Esophagus squamous epithelium (tissue), 5 donors: ENCODE measurements around the gene TEX264. TPM values are rescaled to one million over a fixed set of nuclear protein-coding genes. Genes with fewer than 3 reads are reported as not detected.
"Not testable (repeated sequence)": the region's sequence is repeated elsewhere in the genome, so short reads cannot be mapped to it uniquely, and the experiment has no call there.

ENCODE experiments used
- DNase-seq: peaks from one replicate; lab custom pipeline; 2025; lab: John Stamatoyannopoulos, UW
- H3K27ac ChIP-seq, 4 donors: fragments of 200-600 bp; sonication (generic); one replicate each; pipeline ENCODE4 v1.5.1; 2016 to 2019; ENCODE audit warnings: mild to moderate bottlenecking in 1 of 4
- H3K27me3 ChIP-seq, 4 donors: fragments of 200-600 bp; sonication (generic); 1 replicate in 3 of 4; 2 replicates in 1 of 4; pipeline versions ENCODE4 v1.5.1 to v1.6.0; 2017 to 2021; ENCODE audit warnings: antibody characterized with exemption in 1 of 4
- H3K36me3 ChIP-seq, 3 donors: fragments of 200-600 bp; sonication (generic); one replicate each; pipeline ENCODE4 v1.5.1; 2016 to 2019
- H3K4me1 ChIP-seq, 3 donors: fragments of 200-600 bp; sonication (generic); one replicate each; pipeline ENCODE4 v1.5.1; 2017 to 2019
- H3K4me3 ChIP-seq, 4 donors: fragments of 200-600 bp; sonication (generic); 1 replicate in 3 of 4; 2 replicates in 1 of 4; pipeline ENCODE4 v1.5.1; 2016 to 2019; ENCODE audit warnings: mild to moderate bottlenecking in 2 of 4, moderate library complexity in 1 of 4
- H3K9me3 ChIP-seq, 3 donors: fragments of 200-600 bp; sonication (generic); one replicate each; pipeline ENCODE4 v1.5.1; 2016 to 2019
- POLR2A ChIP-seq, 4 donors: fragments of 450-650 bp; IDR thresholded peaks; one replicate each; pipeline ENCODE4 v1.6.1; 2017; ENCODE audit warnings: antibody characterized with exemption in 4 of 4, mild to moderate bottlenecking in 4 of 4, moderate library complexity in 3 of 4
- WGBS, 2 donors: methylation state at CpG; one replicate each; pipeline ENCODE4 v1.1.5; 2018; 5-methylcytosine and 5-hydroxymethylcytosine counted together
- intact Hi-C: fragments of 100-400 bp; cut with DNase I; formaldehyde crosslinking; loops from one replicate; pipeline ENCODE4 v1.15.0; 2022
- total RNA-seq, 4 donors: library from RNA; depleted of rRNA; stranded (reverse); fragments of >200 nt; gene quantifications; one replicate each; pipeline ENCODE4 v1.1.0, GENCODE V29; 2016
- TF ChIP-seq, protein P1 (sequence below), 6 experiments: fragments of 450-650 bp in 4 of 6; fragments of 200-600 bp in 2 of 6; sonication (generic) in 2 of 6; IDR thresholded peaks; one replicate each; pipeline ENCODE4 v1.5.1; 2016 to 2019; ENCODE audit warnings: antibody characterized with exemption in 6 of 6, mild to moderate bottlenecking in 4 of 6, moderate library complexity in 4 of 6
- donor health status: DM: yes; HTN: yes; CAD: no.

The TEX264 gene
- total RNA-seq, 4 donors from 2014 or later = 39.9 to 65.0 (median 57.3) TPM

DNA sequence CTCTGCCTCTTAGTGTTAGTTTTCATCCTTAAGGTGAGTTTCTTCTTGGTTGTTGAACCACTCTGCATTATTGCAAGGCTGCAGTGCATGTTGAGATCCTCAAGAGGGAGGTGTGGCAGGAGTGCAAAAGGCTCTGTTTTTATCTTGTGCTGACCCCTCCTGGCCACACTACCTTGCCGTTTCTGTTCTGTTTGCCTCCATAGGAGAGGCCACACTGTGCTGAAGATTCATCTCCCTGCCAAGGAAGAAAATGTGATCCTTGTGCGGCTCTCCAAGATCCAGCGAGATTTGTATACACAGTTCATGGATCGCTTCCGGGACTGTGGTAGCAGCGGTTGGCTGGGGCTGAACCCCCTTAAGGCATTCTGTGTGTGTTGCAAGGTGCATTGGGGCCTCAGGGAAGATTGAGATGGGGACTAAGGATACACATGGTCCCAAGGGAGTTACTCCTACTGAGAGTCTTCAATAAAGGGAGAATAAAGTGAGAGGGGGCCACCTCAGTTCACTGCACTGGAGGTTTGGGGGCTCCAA is 33.0 kb upstream of the TEX264 start:
- no peak overlapping the region for H3K4me3 ChIP-seq
- intact Hi-C loops = no loop called here
- WGBS, 2 donors = 34 to 67% methylated on average over 3 to 6 of the region's 6 CpGs
- peaks cover 0 to 10% (median 0%) of the 10 kb centered on the region in 3 donors for H3K4me1 ChIP-seq
- no peak for TF ChIP-seq POLR2A (IDR thresholded peaks at IDR 0.05)
- TF ChIP-seq, protein P1, sequence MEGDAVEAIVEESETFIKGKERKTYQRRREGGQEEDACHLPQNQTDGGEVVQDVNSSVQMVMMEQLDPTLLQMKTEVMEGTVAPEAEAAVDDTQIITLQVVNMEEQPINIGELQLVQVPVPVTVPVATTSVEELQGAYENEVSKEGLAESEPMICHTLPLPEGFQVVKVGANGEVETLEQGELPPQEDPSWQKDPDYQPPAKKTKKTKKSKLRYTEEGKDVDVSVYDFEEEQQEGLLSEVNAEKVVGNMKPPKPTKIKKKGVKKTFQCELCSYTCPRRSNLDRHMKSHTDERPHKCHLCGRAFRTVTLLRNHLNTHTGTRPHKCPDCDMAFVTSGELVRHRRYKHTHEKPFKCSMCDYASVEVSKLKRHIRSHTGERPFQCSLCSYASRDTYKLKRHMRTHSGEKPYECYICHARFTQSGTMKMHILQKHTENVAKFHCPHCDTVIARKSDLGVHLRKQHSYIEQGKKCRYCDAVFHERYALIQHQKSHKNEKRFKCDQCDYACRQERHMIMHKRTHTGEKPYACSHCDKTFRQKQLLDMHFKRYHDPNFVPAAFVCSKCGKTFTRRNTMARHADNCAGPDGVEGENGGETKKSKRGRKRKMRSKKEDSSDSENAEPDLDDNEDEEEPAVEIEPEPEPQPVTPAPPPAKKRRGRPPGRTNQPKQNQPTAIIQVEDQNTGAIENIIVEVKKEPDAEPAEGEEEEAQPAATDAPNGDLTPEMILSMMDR (IDR thresholded peaks at IDR 0.05) = peak in 5 of 6 experiments; percentile 42 to 88 (median 69)
- H3K9me3 ChIP-seq = no peaks in the 10 kb centered on the region
- peaks cover 17 to 100% (median 68%) of the 10 kb centered on the region in 3 donors for H3K36me3 ChIP-seq
- no peaks in the 10 kb centered on the region for H3K27me3 ChIP-seq
- H3K27ac ChIP-seq = no peak overlapping the region
- no peak for DNase-seq

DNA sequence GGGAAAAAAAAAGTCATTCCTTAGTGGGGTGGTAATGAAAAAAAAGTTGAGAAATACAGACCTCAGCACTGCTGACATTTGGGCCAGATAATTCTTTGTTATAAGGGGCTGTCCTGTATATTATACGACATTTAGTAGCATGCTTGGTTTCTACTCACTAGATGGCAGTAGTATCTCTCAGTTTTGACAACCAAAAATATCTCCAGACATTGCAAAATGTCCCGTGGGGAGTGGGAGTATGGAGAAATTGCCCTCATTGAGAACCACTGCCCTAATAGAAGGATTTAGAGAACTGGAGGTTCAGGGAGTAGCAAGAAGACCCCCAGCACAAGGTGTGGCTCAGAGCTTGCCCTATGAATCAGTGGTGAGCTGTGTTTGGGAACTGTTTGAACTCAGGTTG is 28.6 kb upstream of the TEX264 start:
- TF ChIP-seq POLR2A (IDR thresholded peaks at IDR 0.05) = no peak
- TF ChIP-seq, protein P1 (IDR thresholded peaks at IDR 0.05) = peak in 1 of 6 experiments; percentile 43
- H3K36me3 ChIP-seq = peaks cover 16 to 100% (median 73%) of the 10 kb centered on the region in 3 donors
- no peak overlapping the region for H3K4me3 ChIP-seq
- intact Hi-C loops = no loop called here
- peaks cover 0 to 5% (median 0%) of the 10 kb centered on the region in 3 donors for H3K4me1 ChIP-seq
- WGBS, 2 donors = 16 to 19% methylated on average over 2 of the region's 2 CpGs
- H3K9me3 ChIP-seq = peaks cover 0 to 4% (median 0%) of the 10 kb centered on the region in 3 donors
- H3K27ac ChIP-seq = no peak overlapping the region
- DNase-seq = no peak
- no peaks in the 10 kb centered on the region for H3K27me3 ChIP-seq

DNA sequence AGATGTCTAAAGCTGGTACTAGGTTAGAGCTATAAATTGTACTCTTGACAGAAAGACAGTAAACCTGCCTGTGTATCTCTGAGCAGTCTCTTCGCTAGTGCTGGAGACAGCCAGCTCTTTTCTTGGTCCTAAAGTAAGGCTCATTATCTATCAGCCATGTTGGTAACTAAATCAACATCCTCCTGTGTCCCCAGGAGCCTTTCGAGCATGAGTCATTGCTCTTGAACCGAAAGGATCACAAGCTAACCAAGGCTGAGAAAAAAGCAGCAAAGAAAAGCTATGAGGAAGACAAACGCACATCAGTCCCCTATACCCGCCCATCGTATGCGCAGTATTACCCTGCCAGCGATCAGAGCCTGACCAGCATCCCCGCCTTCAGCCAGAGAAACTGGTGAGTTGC is 25.0 kb upstream of the TEX264 start:
- no peak for TF ChIP-seq POLR2A (IDR thresholded peaks at IDR 0.05)
- TF ChIP-seq, protein P1 (IDR thresholded peaks at IDR 0.05) = no peak
- H3K27me3 ChIP-seq = no peaks in the 10 kb centered on the region
- H3K9me3 ChIP-seq = peaks cover 0 to 10% (median 0%) of the 10 kb centered on the region in 3 donors
- peaks cover 12 to 95% (median 55%) of the 10 kb centered on the region in 3 donors for H3K36me3 ChIP-seq
- 89 to 94% methylated on average over 8 to 9 of the region's 9 CpGs for WGBS, 2 donors
- H3K4me3 ChIP-seq = no peak overlapping the region
- intact Hi-C loops = no loop called here
- no peak overlapping the region for H3K27ac ChIP-seq
- H3K4me1 ChIP-seq = no peaks in the 10 kb centered on the region
- DNase-seq = no peak

DNA sequence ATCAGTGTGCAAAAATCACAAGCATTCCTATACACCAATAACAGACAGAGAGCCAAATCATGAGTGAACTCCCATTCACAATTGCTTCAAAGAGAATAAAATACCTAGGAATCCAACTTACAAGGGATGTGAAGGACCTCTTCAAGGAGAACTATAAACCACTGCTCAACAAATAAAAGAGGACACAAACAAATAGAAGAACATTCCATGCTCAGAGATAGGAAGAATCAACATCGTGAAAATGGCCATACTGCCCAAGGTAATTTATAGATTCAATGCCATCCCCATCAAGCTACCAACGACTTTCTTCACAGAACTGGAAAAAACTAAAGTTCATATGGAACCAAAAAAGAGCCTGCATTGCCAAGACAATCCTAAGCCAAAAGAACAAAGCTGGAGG is 18.9 kb upstream of the TEX264 start:
- H3K9me3 ChIP-seq, intact Hi-C loops, H3K4me3 ChIP-seq, H3K27ac ChIP-seq, DNase-seq, H3K27me3 ChIP-seq, H3K4me1 ChIP-seq: not testable (repeated sequence)
- 85 to 90% methylated on average over 2 of the region's 2 CpGs for WGBS, 2 donors
- H3K36me3 ChIP-seq = peaks cover 12 to 67% (median 16%) of the 10 kb centered on the region in 3 donors

DNA sequence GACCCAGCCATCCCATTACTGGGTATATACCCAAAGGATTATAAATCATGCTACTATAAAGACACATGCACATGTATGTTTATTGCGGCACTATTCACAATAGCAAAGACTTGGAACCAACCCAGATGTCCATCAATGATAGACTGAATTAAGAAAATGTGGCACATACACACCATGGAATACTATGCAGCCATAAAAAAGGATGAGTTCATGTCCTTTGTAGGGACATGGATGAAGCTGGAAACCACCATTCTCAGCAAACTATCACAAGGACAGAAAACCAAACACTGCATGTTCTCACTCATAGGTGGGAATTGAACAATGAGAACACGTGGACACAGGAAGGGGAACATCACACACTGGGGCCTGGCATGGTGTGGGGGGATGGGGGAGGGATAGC is 17.6 kb upstream of the TEX264 start:
- intact Hi-C loops, H3K27ac ChIP-seq, H3K9me3 ChIP-seq, DNase-seq, H3K4me3 ChIP-seq, H3K4me1 ChIP-seq, H3K27me3 ChIP-seq: not testable (repeated sequence)
- 94 to 100% methylated on average over 2 of the region's 2 CpGs for WGBS, 2 donors
- H3K36me3 ChIP-seq = peaks cover 0 to 67% (median 3%) of the 10 kb centered on the region in 3 donors

DNA sequence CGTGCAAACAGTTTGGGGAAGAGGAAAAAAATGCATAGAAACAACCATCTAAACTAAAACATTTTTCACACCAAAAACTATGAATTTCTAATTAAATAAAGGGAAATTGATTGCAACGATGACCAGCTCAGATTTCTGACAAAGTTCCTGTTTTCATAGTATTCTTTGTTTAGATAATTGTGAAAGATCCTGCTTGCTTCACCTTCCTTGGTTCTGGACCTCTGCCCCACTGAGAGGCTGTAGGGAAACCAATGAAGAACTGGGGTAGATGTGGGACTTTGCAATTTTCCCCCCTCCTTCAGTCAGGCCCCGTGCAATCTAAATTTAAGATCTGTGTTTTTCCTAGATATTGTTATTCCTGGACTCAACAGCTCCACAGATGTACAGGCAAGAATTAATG is 13.8 kb upstream of the TEX264 start:
- no peak for DNase-seq
- Histone ChIP-seq H3K9me3 (no peaks in the 10 kb centered on the region), H3K27me3 (no peaks in the 10 kb centered on the region), H3K4me1 (no peaks in the 10 kb centered on the region), H3K36me3 (peaks cover under 1 to 84% (median 5%) of the 10 kb centered on the region in 3 donors), H3K27ac (no peak overlapping the region), H3K4me3 (no peak overlapping the region)
- intact Hi-C loops = no loop called here
- TF ChIP-seq, protein P1 (IDR thresholded peaks at IDR 0.05) = no peak
- no peak for TF ChIP-seq POLR2A (IDR thresholded peaks at IDR 0.05)
- WGBS, 2 donors = 71 to 85% methylated on average over 3 of the region's 3 CpGs
